ENCODE results near the gene BMPER. TPM values are rescaled to one million over a fixed set of nuclear protein-coding genes. Genes with fewer than 3 reads are reported as not detected.
A peak's percentile ranks its signal among the peaks of the same experiment; 100 is the strongest.

Gene BMPER
- total RNA-seq, 4 donors from 2014 or later: 0.25 to 2.3 (median 0.96) TPM

DNA sequence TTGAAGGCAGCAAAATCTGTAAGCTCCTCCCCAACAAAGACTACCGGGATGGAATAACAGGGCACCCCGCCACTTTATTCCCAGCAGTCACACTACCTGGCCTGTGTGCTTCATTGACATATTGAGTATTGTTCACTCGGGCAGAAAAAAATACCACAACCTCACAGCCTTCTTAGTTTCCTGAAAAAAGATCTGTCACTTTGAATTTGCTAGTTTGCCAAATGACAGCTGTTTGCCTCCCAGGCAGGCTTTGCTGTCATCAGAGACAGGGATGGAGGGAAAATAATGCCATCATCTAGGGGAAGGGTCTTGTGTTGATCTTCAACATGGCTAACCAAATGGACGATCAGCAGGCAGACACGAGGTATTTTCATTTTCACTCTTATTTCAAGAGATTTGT, 26.9 kb downstream of the BMPER start:
- H3K27me3 ChIP-seq: no peaks in the 10 kb centered on the region
- no peak for TF ChIP-seq POLR2A (IDR thresholded peaks at IDR 0.05)
- no peak for TF ChIP-seq CTCF (IDR thresholded peaks at IDR 0.05)
- 35 to 56% methylated on average over 5 of the region's 5 CpGs for WGBS, 2 donors
- H3K36me3 ChIP-seq: no peaks in the 10 kb centered on the region
- no peaks in the 10 kb centered on the region for H3K9me3 ChIP-seq
- peak overlapping the region in 1 of 3 donors; percentile 7 for H3K27ac ChIP-seq
- DNase-seq: peak; percentile 11 to 38
- intact Hi-C loops (cut with DNase I): no loop called here
- H3K4me1 ChIP-seq: peaks cover 0 to 6% of the 10 kb centered on the region in 2 donors
- H3K4me3 ChIP-seq (replicated peaks in 1 of 3): no peak overlapping the region

GRCh38 chr7:33932832-33933468, 27.6 kb downstream of the BMPER start:
- H3K27ac ChIP-seq: no peak overlapping the region
- 18 to 20% methylated on average over 15 of the region's 15 CpGs for WGBS, 2 donors
- peak; percentile 69 to 84 for DNase-seq

GRCh38 chr7:33933611-33934281, 28.4 kb downstream of the BMPER start:
- H3K9me3 ChIP-seq: no peaks in the 10 kb centered on the region
- no peaks in the 10 kb centered on the region for H3K27me3 ChIP-seq
- intact Hi-C loops (cut with DNase I): no loop called here
- WGBS, 2 donors: 80 to 85% methylated on average over 4 of the region's 4 CpGs
- H3K4me1 ChIP-seq: peaks cover 0 to 6% of the 10 kb centered on the region in 2 donors
- H3K27ac ChIP-seq: no peak overlapping the region
- no peak overlapping the region for H3K4me3 ChIP-seq (replicated peaks in 1 of 3)
- no peak for DNase-seq
- TF ChIP-seq POLR2A (IDR thresholded peaks at IDR 0.05) (no peak), CTCF (IDR thresholded peaks at IDR 0.05) (no peak)
- no peaks in the 10 kb centered on the region for H3K36me3 ChIP-seq

More at GRCh38 chr7:33932832-33933468, 27.6 kb downstream of the BMPER start:
- Histone ChIP-seq H3K4me3 (replicated peaks in 1 of 3) (no peak overlapping the region), H3K36me3 (no peaks in the 10 kb centered on the region), H3K4me1 (peaks cover 0 to 6% of the 10 kb centered on the region in 2 donors), H3K27me3 (no peaks in the 10 kb centered on the region), H3K9me3 (no peaks in the 10 kb centered on the region)
- intact Hi-C loops (cut with DNase I): no loop called here
- peak; percentile 75 to 97 (median 83) for TF ChIP-seq CTCF (IDR thresholded peaks at IDR 0.05)
- TF ChIP-seq POLR2A (IDR thresholded peaks at IDR 0.05): no peak

DNA sequence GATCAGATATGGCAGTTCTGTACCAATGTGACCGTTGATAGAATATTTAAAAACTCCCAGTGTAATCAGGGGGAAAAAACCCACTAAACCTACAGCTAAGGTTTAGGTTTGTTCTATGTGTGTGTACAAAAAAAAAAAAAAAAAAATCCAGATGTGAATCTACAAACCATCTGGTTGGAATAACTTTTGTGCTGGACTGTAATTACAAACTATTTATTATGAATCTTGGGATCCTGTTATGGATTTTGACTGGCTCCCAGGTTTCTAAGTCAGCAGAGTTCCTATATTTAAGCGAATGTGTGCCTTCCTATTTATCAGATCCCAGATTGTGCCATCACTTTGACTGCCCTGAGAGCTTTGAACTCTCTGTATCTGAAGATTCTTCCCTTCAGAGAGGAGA, 29.1 kb downstream of the BMPER start:
- Histone ChIP-seq H3K4me3 (replicated peaks in 1 of 3) (no peak overlapping the region), H3K27ac (no peak overlapping the region), H3K36me3 (no peaks in the 10 kb centered on the region), H3K4me1 (peaks cover 0 to 6% of the 10 kb centered on the region in 2 donors), H3K27me3 (no peaks in the 10 kb centered on the region), H3K9me3 (no peaks in the 10 kb centered on the region)
- intact Hi-C loops (cut with DNase I): no loop called here
- no peak for DNase-seq
- no peak for TF ChIP-seq POLR2A (IDR thresholded peaks at IDR 0.05)
- TF ChIP-seq CTCF (IDR thresholded peaks at IDR 0.05): no peak
- 92 to 97% methylated on average over 2 of the region's 2 CpGs for WGBS, 2 donors

GRCh38 chr7:33936503-33936902, 31.2 kb downstream of the BMPER start:
- Histone ChIP-seq H3K36me3 (no peaks in the 10 kb centered on the region), H3K9me3 (no peaks in the 10 kb centered on the region), H3K27ac (no peak overlapping the region), H3K4me1 (peaks cover 0 to 6% of the 10 kb centered on the region in 2 donors), H3K4me3 (replicated peaks in 1 of 3) (no peak overlapping the region), H3K27me3 (no peaks in the 10 kb centered on the region)
- DNase-seq: no peak
- 86 to 89% methylated on average over 5 of the region's 5 CpGs for WGBS, 2 donors
- no peak for TF ChIP-seq CTCF (IDR thresholded peaks at IDR 0.05)
- no peak for TF ChIP-seq POLR2A (IDR thresholded peaks at IDR 0.05)
- intact Hi-C loops (cut with DNase I): no loop called here

All from thyroid gland (tissue), 4 donors.